ENCODE measurements around the gene SEL1L3.

DNA sequence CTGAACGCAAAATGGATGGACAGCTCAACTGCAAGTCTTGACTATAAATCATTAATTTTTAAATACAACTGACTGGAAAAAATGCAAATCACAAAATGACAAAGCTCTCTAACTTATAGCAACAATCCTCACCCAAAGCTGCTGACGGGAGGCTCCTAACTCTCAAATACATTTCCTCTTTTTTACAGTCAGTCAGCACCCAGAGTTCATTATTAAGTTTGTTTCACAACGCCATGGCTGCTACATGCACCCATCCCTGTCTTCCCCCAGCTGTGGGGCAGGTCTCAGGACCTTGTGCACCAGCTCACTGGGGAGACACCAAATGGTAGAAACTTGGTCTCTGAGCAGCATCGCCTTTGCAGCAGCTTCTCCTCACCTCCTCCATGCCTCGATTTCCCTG, 109.5 kb downstream of the SEL1L3 start:
- TF ChIP-seq, protein P1, sequence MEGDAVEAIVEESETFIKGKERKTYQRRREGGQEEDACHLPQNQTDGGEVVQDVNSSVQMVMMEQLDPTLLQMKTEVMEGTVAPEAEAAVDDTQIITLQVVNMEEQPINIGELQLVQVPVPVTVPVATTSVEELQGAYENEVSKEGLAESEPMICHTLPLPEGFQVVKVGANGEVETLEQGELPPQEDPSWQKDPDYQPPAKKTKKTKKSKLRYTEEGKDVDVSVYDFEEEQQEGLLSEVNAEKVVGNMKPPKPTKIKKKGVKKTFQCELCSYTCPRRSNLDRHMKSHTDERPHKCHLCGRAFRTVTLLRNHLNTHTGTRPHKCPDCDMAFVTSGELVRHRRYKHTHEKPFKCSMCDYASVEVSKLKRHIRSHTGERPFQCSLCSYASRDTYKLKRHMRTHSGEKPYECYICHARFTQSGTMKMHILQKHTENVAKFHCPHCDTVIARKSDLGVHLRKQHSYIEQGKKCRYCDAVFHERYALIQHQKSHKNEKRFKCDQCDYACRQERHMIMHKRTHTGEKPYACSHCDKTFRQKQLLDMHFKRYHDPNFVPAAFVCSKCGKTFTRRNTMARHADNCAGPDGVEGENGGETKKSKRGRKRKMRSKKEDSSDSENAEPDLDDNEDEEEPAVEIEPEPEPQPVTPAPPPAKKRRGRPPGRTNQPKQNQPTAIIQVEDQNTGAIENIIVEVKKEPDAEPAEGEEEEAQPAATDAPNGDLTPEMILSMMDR (IDR thresholded peaks at IDR 0.05): no peak
- no peak for TF ChIP-seq POLR2A (IDR thresholded peaks at IDR 0.05)
